NCI-H446 treated with DMSO at 0.1 percent for 48 hours (cell line): ENCODE measurements around the gene PLEKHG3.
A peak's percentile ranks its signal among the peaks of the same experiment; 100 is the strongest.
"Not testable (repeated sequence)": the region's sequence is repeated elsewhere in the genome, so short reads cannot be mapped to it uniquely, and the experiment has no call there.

ENCODE experiments used
- DNase-seq: peaks from one replicate; lab custom pipeline; 2025; lab: John Stamatoyannopoulos, UW

Gene PLEKHG3

DNA sequence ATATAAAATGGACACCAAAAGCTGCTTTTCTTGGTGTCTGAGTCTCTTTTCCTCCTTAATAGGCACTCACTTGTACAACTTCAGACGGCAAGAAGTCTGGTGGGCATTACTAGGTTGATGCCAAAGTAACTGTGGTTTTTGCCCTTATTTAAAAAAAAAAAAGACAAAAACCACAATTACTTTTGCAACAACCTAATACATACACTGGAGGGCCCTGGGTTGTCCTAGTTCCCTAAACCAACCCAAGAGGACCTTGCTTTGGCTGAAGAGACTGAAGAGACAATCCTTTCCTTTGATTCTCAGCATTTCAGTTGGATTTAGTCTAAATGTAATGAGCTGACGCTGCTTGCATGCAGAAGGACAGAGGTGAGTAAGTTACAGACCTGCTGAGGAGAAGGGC lies 16.2 kb upstream of the PLEKHG3 start:
- no peak for DNase-seq

DNA sequence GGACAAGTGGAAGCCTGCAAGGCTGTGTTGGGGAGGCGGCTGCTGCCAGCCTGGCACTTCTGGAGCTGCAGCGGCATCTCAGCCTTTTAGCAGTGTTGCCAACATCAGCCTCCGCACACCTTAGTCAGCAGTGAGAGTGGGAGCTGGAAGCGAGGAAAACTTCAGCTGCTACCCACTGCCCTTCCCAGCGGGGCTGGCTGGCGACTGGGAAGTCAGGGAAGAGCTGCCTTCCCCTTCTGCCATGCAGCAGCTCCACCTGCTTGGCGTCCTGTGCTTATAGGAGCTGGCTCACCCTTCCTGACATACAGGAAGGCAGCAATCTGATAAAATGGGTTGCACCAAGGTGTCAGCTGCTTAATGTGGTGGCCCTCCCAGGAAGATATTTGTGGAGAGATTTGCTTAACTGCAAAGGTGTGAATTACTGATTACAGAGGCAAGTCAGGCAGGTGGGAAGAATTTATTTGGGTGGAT lies 15.4 kb upstream of the PLEKHG3 start:
- DNase-seq = no peak

DNA sequence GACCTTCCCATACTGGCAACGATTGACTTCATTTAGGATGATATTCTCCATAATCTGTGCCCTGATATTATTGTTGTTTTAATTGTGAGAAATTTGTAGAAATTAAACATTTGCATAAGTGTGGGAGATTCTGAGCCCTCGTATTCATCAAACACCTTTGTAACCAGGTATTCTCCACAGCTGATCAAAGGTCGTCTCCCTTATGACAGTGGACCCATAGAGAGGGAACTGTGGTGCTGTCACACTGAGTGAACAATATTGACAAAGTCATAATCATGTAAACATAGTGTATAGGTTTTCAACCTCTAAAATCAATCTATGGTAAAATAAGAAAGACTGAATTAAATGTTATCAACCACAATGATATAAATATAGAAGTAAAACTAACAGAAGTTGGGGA lies 14.9 kb upstream of the PLEKHG3 start:
- no peak for DNase-seq

DNA sequence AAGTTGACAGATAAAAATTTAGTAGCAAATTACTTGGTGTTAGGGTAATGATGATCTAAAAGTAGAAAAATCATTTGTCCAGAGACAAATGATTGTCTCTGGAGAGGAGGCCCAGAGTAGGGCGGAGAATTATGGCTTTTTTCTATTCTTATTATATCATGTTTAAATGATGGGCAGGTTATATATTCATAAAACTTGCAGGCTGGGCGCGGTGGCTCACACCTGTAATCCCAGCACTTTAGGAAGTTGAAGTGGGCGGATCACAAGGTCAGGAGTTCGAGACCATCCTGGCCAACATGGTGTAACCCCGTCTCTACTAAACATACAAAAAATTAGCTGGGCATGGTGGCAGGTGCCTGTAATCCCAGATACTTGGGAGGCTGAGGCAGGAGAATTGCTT lies 13.6 kb upstream of the PLEKHG3 start:
- DNase-seq = not testable (repeated sequence)

DNA sequence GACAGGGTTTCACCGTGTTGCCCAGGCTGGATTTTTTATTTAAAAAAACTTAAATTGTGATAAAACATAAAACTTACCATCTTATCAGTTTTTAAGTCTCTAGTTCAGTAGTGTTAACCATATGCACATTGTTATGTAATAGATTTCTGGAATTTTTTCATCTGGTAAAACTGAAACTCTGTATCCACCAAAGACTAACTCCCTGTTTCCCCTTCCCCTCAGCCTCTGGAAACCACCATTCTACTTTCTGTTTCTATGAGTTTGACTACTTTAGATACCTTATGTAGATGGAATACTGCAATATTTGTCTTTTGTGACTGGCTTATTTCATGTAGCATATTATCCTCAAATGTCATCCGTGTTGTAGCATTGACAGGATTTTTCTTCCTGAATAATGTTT lies 12.8 kb upstream of the PLEKHG3 start:
- no peak for DNase-seq

DNA sequence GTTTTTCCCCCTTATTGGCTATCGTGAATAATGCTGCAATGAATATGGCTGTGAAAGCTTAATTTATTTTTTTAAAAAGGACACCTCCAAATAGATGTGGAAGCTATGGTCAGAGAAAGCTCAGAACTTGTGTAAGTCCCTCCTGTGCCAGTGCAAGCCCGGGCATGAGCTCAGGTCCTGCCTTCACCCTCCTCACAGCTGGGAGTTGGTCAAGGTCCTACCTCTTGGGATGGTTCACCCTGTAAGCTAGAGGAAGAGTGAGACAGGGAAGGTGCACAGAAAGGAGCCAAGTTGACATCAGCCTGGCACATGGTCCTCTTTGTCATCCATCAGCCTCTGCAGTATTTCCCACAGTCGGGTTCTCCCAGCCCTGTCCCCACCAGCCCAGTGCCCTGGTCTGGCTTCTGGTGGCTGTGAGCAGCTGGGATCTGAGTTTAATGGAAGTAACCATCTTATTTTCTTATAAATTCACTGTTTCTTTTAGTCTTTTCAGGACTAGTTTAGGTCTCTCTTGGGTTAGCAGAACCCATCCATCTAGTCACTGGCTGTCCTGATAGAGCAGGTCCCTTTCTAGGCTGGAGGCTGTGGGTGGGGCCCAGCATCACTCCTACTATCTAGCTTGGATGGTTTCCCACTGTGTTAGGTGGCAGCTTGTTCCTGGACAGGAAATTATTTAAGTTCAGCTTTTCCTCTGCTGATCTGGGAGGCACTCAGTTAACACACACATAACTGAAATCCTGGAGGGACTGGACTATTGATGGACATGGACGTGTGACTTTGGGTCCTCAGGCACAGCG lies 11.8 kb upstream of the PLEKHG3 start:
- DNase-seq = no peak

DNA sequence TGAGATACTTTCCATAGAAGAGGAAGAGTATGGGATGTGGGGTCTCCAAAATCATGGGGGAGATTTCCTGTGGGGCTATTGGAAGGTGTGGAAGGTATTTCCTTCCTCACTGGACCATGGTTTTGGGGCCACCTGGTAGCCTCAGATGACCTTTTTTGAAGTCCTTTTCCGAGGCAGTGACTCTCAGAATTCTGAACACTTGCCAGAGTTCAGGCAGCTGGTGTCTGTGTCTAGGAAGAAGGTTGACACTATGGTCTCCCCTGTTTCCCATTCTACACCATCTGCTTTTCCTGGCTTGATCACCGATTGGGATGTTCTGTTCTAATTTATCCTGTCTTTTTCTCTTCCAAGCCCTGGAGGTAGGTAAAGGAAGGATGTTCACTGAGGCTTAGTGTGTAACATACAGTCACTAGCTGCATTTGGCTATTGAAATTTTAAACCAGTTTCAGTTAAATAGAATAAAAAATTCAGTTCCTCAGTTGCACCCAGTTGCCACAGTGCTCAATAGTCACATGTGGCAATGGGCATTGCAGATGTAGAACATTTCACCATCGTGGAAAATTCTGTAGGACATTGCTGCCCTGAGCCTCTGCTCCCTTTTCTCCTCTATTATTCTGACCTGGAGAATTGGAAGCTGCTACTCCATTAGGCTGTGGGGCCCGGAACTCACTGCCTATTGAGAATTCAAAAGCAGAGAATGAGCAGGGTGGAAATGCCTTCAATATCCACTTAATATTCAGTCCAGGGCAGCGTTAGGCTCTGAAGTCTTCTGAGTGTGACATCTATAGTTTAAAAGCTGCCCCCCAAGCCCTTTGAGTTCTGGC lies 11.0 kb upstream of the PLEKHG3 start:
- DNase-seq = peak; percentile 17

DNA sequence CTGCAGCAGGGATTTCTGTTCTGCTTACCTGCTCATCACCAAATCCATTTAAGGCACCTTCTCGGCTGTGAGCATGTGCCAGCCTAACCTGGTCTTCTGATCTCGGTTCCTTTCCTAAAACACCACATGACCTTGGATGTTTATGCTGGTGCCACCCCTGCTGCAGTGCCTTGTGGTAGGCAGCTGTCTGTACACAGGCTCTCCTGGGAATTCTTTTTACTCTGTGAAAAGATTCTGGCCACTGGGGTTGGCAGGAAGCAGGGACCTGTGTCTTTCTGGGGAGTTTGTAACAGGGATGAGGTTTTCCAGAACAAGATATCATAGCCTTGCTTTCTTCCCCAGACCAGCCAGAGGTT lies 10.4 kb upstream of the PLEKHG3 start:
- no peak for DNase-seq

DNA sequence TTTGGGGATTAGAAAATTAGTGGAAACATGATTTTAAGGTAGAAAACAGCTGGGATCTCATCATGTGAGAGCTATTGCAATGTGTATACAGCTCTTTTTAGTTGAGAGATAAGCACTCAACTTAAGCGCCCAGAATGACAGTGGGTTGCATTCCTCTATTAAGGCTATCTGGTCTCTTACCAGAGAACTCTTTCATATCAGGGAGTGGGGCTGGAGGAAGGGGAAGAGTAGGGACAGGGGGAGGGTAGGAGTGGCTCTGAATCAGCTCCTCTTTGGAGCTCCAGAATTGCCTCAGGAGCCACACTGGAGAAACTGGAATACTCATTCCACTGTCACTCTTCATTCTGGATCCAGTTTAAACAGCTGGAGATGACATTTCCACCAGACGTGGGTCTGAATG lies 9.2 kb upstream of the PLEKHG3 start:
- DNase-seq = no peak

DNA sequence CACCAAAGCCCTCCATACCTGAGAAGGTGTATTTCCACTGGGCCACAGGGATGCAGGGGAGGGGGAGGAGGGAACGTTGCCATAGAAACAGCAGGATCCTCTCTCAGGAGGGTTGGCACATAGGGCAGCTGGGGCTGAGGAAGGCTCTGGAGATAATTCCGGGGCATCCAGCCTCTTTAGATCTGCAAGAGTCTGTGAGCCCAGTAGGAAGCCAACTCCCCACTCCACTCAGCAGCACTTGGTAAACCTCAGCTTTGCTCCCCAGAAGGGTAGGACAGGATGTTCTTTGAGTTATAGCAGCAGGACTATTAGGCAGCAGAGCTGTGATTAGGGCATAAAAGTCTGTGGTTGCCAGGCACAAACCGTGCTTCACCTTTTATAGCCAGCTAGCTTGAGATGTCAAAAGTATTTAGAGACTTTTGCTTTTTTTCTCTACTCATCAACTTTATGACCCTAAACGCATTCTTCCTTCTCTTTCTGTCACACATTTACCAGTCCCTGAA lies 7.8 kb upstream of the PLEKHG3 start:
- DNase-seq = no peak

DNA sequence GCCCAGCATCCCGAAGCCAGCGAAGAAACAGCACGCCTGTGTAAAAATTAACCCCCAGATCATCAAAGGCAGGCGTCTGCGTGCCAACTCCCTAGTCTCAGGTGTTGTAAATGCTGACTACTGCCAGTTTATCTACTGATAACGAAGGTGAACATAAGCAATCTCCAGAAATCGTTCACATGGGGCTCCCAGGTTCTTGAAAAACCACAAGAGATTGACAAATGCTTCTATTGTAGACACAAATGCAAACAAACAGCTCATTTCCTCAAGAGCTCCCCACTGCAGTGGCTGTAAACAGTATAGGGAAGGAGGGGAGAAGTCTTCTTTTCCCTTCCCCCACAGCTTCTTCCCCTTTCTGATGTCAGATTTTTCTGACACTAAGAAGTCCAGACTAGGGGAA lies 5.3 kb upstream of the PLEKHG3 start:
- DNase-seq = no peak

DNA sequence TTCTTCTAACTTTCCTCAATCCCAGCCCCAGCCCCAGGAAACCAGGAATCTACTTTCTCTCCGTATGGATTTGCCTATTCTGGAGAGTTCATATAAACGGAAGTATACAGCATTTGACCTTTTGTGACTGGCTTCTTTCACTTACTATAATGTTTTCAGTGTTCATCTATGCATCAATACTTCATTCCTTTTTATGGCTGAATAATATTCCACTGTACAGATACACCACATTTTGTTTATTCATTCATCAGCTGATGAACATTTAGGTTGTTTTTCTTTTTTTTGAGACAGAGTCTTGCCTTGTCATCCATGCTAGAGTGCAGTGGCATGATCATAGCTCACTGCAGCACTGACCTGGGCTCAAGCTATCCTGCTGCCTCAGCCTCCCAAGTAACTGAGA lies 3.9 kb upstream of the PLEKHG3 start:
- DNase-seq = no peak

DNA sequence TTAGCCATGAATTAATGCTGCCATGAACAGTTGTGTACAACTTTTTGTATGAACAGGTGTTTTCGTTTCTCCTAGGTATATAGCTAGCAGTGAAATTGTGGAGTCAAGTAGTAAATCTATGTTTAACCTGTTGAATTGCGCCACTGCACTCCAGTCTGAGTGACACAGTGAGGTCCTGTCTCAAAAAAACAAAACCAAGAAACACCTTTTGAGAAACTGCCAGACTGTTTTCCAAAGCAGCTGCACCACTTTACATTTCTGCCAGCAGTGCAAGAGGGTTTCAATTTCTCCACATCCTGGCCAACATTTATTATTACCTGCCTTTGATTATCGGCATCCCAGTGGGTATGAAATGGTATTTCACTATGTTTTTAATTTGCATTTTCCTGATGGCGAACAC lies 3.3 kb upstream of the PLEKHG3 start:
- DNase-seq = no peak

DNA sequence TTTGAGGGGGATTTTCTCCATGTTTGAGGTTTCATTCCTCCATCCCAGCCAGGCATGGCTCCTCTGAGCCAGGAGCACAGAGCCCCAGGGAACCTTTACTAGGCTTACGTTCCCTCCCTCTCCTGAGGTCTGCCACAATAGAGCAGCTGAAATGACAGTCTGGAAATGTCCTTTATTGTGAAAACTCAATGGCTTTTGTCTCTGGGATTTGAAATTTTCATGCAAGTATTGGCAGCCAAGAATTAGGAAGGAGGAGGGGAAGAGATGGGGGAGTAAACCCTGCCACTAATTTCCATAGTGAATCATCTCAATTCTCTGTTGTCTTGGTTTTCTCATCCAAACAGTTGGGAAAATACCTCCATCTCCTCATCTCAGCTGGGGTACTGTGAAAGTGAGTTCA lies 2.6 kb upstream of the PLEKHG3 start:
- DNase-seq = no peak

DNA sequence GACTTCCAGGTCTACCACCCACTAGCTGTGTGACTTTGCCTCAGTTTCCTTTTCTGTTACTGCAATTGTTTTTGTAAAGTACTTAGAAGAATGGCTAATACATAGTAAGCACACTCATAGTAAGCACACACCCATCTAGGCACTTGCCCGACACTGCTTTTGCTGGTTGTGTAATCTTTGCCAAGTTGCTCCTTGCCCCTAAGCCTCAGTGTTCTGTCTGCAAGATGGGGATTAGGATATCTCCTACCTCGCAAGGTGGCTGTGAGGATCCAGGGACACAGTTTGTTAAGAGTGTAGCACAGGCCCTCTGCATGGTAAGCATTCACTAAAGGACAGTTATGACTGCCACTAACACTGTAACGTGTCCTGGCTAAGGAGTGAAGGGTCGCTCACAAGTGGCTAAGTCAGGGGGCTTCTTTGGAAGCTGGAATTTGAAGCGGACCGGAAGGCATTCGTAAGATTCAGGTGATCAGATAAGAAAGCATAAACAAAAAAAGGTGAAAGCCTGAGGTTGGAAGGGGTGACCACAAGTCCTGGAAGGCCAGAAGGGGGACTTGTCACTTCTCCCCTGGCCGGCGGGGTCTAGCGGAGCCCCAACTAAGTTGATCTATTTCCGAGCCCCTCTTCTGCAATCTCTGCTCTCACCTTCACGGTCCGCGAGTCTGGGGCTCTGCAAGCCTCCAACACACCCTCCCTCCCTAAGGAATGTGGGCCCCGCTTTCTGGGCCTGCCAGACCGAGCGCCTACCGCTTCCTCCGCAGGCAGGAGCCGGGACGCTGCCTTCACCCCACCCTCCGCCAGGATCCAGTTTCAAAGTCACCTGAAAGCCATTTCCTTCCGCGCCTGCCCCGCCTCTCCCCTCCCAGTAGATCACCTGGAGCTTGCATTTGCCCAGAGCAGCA lies 1.5 kb upstream of the PLEKHG3 start:
- no peak for DNase-seq

DNA sequence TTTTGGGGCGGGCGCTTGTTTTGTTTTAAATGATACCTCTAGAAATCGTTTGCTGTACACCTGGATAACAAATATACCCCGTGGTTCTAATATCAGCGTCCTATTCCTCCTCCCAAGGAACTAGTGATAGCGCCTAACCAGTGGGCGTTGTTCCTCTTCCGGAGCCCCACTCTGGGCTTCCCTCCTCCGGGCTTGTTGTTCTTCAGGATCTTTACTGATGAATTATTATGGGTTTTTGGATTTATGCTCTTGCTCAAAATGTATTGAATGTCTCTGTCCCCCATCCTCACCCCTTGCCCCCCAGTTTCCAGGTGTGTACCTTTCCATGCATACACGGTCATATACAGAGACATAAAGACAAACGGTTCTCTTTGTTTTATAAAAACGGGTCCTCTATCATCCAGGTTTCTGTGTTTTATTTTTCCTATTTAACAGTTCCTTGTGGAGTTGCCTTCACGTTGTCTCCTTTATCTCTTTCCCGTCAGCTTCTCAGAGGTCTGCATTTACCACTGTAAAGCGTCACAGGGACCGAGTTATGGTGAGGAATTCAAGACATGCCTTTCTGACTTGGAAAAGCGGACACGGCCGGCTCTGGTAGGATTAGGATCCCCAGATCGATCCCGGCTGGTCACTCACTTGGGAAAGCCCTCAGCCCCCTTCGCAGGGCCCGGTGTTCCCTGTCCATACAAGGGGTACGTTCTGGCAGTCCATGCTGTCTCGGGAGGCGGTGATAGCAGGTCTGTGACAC lies 655 bp upstream of the PLEKHG3 start:
- DNase-seq = no peak

DNA sequence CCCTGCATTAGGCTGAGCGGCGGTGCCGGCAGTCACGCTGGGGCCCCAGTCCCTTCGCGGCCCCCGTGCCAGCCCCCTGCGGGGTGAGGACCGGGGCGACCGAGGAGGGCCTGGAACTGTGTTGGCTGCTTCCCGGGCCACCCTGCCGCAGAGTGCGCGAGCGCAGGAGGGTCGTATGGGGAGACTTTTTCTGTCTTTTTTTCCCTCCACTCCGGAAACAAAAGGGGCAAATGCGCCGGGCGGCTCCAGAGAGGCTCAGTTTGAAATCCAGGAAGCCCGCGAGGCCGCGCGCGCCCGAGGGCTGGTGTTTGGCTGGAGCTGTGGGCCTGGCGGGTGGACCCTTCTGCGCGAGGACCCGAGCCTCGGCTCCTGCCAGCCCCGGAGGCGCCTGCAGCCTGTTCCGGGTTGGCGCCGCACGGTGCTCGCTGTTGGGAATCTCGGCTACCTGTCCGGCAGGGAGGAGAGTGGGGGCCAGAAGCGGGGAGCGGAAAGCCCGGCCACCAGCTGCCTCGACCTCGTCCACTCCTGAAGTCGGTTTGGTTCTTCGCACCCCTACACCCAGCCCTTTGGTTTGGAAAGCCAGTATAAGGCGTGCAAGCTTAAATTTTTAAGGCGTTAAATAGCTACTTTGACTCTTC lies 638 bp downstream of the PLEKHG3 start:
- no peak for DNase-seq

DNA sequence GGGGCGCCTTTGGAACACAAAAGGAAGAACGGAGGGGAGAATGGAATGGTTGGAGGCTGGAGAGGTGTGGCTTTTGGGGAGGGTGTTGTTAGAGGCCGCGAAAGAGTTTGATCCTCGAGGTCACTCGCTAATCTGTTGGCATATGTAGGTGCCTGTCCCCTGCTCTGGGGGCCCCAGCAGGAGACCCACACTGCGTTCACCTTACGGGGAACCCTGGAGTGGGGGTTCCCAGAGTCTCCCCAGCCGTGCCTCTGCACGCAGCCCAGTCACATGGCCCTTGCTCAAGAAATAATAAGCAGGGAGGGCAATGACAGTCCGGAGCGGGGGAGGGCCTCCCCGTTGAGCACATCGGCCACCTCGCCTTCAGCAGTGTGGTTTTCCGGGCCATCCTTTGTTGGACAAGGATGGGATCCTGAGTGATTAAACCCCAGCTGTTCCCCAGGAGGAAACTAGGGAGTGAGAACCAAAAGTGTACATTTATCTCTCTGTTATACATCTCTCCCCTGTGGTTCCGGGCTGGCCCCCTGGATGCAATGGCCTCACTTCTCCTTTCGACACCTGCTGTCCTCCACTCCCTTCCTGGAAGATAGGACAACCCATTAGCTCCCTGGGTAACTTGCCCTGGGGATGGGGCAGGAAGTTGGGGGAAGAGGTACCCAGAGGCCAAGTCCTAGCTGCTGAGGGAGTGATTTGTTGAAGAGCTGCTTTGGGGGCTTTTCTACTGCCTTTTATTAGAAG lies 1.3 kb downstream of the PLEKHG3 start:
- no peak for DNase-seq

DNA sequence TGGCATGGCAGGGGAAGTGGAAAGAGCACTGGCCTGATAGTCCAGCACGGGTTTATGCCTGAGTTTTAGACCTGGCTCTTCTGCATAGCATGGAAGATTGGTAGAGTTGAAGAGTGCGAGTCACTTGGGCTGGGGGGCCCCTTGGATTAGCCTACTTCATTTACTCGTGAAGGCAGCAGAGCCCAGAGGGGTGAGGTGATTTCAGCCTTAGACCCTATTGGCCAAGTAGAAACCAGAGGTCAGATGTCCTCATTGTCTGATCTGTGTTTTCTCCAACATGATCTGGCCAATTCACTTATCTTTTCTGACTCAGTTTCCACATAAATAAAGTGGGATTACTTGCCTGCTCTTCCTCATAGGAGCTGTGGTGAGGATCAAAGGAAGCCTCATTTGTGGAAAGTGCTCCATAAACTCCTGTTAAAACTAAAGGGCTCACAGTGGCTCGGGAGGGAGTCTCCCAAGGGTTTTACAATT lies 1.9 kb downstream of the PLEKHG3 start:
- no peak for DNase-seq

DNA sequence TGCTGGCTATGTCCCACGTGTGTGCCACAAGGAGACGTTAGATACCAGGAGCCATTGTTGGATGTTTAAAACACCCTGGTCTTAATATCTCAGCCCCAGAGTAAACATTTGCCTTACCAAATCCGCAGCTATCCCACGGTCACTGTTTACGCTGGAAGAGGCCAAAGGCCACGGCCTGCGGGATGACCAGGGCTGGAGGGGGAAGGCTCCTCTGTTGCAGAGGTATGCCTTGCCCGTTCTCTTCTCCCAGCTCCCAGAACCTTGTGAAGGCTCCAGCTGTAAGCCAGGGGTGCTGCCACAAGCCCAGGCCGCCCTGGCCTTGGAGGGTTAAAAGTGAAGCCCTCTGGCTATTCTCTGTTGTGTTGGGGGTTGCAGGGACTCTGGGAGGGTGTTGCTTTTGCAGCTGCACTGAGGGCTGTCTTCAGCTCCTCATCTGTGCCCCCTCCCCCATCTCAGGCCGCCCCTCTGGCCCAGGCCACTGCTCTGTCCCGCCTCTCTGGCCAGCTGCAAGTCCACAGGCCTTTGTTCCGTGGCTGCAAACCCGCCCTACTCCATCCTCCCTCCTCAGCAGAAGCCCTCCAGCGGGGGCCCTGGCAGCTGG lies 2.5 kb downstream of the PLEKHG3 start:
- DNase-seq = no peak
